Effector memory CD4-positive, alpha-beta T cell (primary cell): ENCODE data around the gene PCDH9.

Experiments used
- DNase-seq, 3 donors: peaks; one replicate each; pipeline ENCODE4 v3.0.0-alpha.2; 2020
- H3K27ac ChIP-seq: 2 replicates; pipeline ENCODE4 v1.7.0; 2013; ENCODE audit warnings: mild to moderate bottlenecking, low read length, moderate library complexity; ENCODE audit not compliant: insufficient read depth, poor library complexity, severe bottlenecking
- H3K27me3 ChIP-seq: replicated peaks from 2 replicates; pipeline ENCODE4 v1.7.0; 2013; ENCODE audit warnings: mild to moderate bottlenecking, low read length; ENCODE audit not compliant: insufficient read depth, control insufficient read depth, poor library complexity, severe bottlenecking
- H3K36me3 ChIP-seq: 2 replicates; pipeline ENCODE4 v1.7.0; 2013; ENCODE audit warnings: mild to moderate bottlenecking, low read length, moderate library complexity; ENCODE audit not compliant: control insufficient read depth, insufficient read depth
- H3K4me1 ChIP-seq: 2 replicates; pipeline ENCODE4 v1.7.0; 2013; ENCODE audit warnings: low read length, mild to moderate bottlenecking; ENCODE audit not compliant: control insufficient read depth, insufficient read depth, poor library complexity, severe bottlenecking
- H3K4me3 ChIP-seq: 2 replicates; pipeline ENCODE4 v1.7.0; 2013; ENCODE audit warnings: low read length, low read depth, mild to moderate bottlenecking; ENCODE audit not compliant: insufficient read depth, poor library complexity, severe bottlenecking
- H3K9me3 ChIP-seq: 2 replicates; pipeline ENCODE4 v1.7.0; 2013; ENCODE audit warnings: mild to moderate bottlenecking, low read length, moderate library complexity; ENCODE audit not compliant: control insufficient read depth

PCDH9 gene

GRCh38 chr13:66745307-66745706 is 484.8 kb downstream of the PCDH9 start:
- H3K4me3 ChIP-seq, result no peak overlapping the region
- no peak overlapping the region for H3K27ac ChIP-seq
- no peaks in the 10 kb centered on the region for H3K9me3 ChIP-seq
- no peaks in the 10 kb centered on the region for H3K27me3 ChIP-seq
- no peaks in the 10 kb centered on the region for H3K4me1 ChIP-seq
- DNase-seq, result no peak
- no peaks in the 10 kb centered on the region for H3K36me3 ChIP-seq

GRCh38 chr13:66723576-66723975 is 506.6 kb downstream of the PCDH9 start:
- Histone ChIP-seq H3K4me3 (no peak overlapping the region), H3K27me3 (no peaks in the 10 kb centered on the region)
- no peak for DNase-seq

GRCh38 chr13:66716538-66716937 is 513.6 kb downstream of the PCDH9 start:
- Histone ChIP-seq H3K4me3 (no peak overlapping the region), H3K27ac (no peak overlapping the region), H3K9me3 (no peaks in the 10 kb centered on the region), H3K36me3 (no peaks in the 10 kb centered on the region), H3K4me1 (no peaks in the 10 kb centered on the region), H3K27me3 (no peaks in the 10 kb centered on the region)
- DNase-seq, result no peak

More at GRCh38 chr13:66723576-66723975, 506.6 kb downstream of the PCDH9 start:
- H3K27ac ChIP-seq, result no peak overlapping the region
- no peaks in the 10 kb centered on the region for H3K36me3 ChIP-seq
- no peaks in the 10 kb centered on the region for H3K9me3 ChIP-seq
- H3K4me1 ChIP-seq, result no peaks in the 10 kb centered on the region

- no peak overlapping the region for H3K27ac ChIP-seq
- no peak overlapping the region for H3K4me3 ChIP-seq
- no peaks in the 10 kb centered on the region for H3K36me3 ChIP-seq
- no peak for DNase-seq
- no peaks in the 10 kb centered on the region for H3K4me1 ChIP-seq
- H3K9me3 ChIP-seq, result no peaks in the 10 kb centered on the region
- H3K27me3 ChIP-seq, result no peaks in the 10 kb centered on the region
Observed at GRCh38 chr13:66714795-66715194, 515.3 kb downstream of the PCDH9 start.

- no peak overlapping the region for H3K27ac ChIP-seq
- no peak for DNase-seq
- H3K4me3 ChIP-seq, result no peak overlapping the region
Observed at GRCh38 chr13:66704110-66704509, 526.0 kb downstream of the PCDH9 start.

GRCh38 chr13:66703597-66703996 is 526.5 kb downstream of the PCDH9 start:
- Histone ChIP-seq H3K36me3 (no peaks in the 10 kb centered on the region), H3K4me1 (no peaks in the 10 kb centered on the region), H3K27ac (no peak overlapping the region), H3K27me3 (no peaks in the 10 kb centered on the region), H3K9me3 (no peaks in the 10 kb centered on the region), H3K4me3 (no peak overlapping the region)
- no peak for DNase-seq

More at GRCh38 chr13:66704110-66704509, 526.0 kb downstream of the PCDH9 start:
- Histone ChIP-seq H3K27me3 (no peaks in the 10 kb centered on the region), H3K9me3 (no peaks in the 10 kb centered on the region), H3K4me1 (no peaks in the 10 kb centered on the region), H3K36me3 (no peaks in the 10 kb centered on the region)

GRCh38 chr13:66700117-66700601 is 530.0 kb downstream of the PCDH9 start:
- no peak for DNase-seq
- Histone ChIP-seq H3K27me3 (no peaks in the 10 kb centered on the region), H3K27ac (no peak overlapping the region), H3K4me1 (no peaks in the 10 kb centered on the region), H3K9me3 (no peaks in the 10 kb centered on the region), H3K36me3 (no peaks in the 10 kb centered on the region), H3K4me3 (no peak overlapping the region)

- no peak overlapping the region for H3K27ac ChIP-seq
- no peak for DNase-seq
- no peaks in the 10 kb centered on the region for H3K4me1 ChIP-seq
- no peaks in the 10 kb centered on the region for H3K9me3 ChIP-seq
- H3K27me3 ChIP-seq, result no peaks in the 10 kb centered on the region
- no peak overlapping the region for H3K4me3 ChIP-seq
- no peaks in the 10 kb centered on the region for H3K36me3 ChIP-seq
Observed at GRCh38 chr13:66693656-66694055, 536.5 kb downstream of the PCDH9 start.

- Histone ChIP-seq H3K27me3 (no peaks in the 10 kb centered on the region), H3K4me1 (no peaks in the 10 kb centered on the region), H3K27ac (no peak overlapping the region), H3K4me3 (no peak overlapping the region), H3K9me3 (no peaks in the 10 kb centered on the region), H3K36me3 (no peaks in the 10 kb centered on the region)
- DNase-seq, result no peak
Observed at GRCh38 chr13:66691149-66691548, 539.0 kb downstream of the PCDH9 start.

GRCh38 chr13:66689628-66690027 is 540.5 kb downstream of the PCDH9 start:
- Histone ChIP-seq H3K9me3 (no peaks in the 10 kb centered on the region), H3K36me3 (no peaks in the 10 kb centered on the region), H3K4me1 (no peaks in the 10 kb centered on the region), H3K27ac (no peak overlapping the region), H3K27me3 (no peaks in the 10 kb centered on the region), H3K4me3 (no peak overlapping the region)
- no peak for DNase-seq
